ENCODE data around the gene SH2D3A.

GRCh38 chr19:6734096-6734696 is 33.0 kb downstream of the SH2D3A start:
- TF ChIP-seq, protein P1, sequence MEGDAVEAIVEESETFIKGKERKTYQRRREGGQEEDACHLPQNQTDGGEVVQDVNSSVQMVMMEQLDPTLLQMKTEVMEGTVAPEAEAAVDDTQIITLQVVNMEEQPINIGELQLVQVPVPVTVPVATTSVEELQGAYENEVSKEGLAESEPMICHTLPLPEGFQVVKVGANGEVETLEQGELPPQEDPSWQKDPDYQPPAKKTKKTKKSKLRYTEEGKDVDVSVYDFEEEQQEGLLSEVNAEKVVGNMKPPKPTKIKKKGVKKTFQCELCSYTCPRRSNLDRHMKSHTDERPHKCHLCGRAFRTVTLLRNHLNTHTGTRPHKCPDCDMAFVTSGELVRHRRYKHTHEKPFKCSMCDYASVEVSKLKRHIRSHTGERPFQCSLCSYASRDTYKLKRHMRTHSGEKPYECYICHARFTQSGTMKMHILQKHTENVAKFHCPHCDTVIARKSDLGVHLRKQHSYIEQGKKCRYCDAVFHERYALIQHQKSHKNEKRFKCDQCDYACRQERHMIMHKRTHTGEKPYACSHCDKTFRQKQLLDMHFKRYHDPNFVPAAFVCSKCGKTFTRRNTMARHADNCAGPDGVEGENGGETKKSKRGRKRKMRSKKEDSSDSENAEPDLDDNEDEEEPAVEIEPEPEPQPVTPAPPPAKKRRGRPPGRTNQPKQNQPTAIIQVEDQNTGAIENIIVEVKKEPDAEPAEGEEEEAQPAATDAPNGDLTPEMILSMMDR (IDR thresholded peaks at IDR 0.05), result no peak
- TF ChIP-seq EP300 (IDR thresholded peaks at IDR 0.05) (no peak), POLR2A (IDR thresholded peaks at IDR 0.05) (no peak)

Data from ovary (tissue), 3 donors.